ENCODE data around the gene TENM4.

TENM4 gene

DNA sequence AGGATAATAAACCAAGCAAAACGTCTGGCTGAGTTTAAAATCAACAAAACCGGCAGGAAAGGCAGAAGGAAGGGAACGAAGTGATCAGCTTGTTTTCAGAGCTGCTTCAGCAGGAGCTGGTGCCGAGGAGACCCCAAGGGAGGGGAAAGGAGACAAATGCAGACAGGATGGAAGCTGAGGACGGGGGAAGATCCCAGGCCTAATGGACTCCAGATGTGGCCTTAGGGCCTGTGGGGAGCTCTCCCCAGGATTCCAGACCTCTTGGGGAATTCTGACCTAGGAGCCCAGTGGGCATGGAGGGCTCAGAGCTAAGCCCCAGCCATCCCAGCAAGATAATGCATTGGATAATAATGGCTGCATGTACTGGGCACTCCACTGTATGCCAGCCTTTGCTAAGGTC, 654.7 kb downstream of the TENM4 start:
- no peak for DNase-seq (ENCODE audit: low spot score)

DNA sequence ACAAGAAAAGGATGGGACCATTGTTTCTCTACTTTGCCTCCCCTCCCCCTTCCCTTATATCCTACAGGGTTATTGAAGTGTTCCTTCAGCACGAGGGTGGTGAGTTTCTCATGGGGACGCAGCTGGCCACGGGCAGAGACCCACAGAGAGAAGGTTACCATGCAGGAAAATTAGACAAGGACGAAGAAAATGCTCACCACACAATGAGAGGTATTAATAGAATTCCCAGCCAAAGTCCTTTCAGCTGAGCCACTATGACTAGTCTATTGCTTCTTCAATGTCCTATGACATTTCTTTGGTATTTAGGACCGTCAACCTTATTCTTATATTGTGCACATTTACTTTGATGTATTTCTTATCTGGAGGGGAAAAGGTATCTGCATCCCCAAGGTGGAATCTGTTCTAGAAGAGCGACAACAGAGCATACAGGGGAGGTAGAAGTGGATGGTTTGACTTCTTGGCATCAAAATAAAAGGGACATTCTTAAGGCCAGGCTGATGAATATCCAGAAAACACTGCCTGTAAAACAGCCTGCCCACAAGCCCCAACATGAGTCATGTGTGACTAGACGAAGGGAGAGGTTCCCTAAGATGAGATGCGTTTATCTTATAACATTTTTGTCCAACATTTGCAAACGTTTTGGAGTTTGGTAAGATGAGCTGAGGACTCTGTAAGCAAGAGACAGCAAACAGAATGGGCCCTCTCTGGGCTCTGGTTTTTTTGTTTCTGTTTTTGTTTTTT, 656.3 kb downstream of the TENM4 start:
- DNase-seq (ENCODE audit: low spot score), result no peak

DNA sequence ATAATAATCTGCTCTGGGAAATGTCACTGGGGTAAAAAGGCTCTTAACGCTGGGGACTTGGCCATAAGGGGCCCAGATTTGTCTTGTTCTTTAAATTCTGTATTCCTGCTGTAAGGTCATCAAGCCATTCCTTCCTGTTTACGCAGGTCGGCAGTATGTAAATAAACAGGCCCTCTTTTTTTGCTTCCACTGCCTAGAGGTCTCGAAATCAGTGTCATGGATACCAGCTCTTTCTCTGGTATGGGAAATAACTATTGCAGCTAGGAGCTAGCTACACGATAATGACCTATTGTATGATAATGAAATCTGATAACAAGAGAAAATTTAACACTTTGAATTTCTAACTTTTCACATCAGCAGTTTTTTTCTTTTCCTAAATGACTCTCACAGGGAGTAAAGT, 657.0 kb downstream of the TENM4 start:
- DNase-seq (ENCODE audit: low spot score), result no peak

DNA sequence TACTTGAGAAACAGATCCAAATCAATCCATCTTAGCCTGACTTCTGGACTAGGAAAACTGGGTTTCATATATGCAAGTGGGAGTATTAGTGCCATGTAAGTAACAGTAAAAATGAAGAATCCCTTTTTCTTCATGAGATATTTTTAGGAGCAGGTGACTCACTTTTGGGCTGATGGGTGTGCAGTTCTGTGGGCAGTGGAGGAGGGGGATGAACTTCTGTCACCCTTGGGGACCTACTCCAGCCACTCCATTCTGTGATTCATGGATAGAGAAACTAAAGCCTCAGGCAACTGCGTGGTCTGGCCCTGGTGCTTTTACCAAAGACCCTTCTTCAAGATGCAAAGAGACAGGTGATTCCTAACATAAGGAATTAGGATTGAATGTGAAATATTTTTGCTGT, 657.5 kb downstream of the TENM4 start:
- DNase-seq (ENCODE audit: low spot score), result no peak

DNA sequence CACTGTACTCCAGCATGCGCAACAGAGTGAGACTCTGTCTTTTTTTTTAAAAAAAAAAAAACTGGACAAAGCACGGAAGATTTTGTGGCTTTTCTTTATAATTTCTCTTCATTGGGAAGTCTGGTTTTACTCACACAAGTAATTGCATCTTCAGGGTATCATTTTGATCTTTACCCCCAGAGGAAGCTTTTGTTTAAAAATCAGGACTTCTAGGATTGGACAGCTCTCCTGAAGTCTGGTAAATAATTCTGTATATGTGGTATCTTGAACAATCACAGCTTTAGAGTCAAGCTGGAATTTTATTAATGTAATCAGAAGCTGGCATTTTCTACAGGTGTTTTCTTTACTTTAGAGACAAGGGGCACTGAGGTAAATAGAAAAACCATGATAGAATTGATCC, 658.1 kb downstream of the TENM4 start:
- no peak for DNase-seq (ENCODE audit: low spot score)

DNA sequence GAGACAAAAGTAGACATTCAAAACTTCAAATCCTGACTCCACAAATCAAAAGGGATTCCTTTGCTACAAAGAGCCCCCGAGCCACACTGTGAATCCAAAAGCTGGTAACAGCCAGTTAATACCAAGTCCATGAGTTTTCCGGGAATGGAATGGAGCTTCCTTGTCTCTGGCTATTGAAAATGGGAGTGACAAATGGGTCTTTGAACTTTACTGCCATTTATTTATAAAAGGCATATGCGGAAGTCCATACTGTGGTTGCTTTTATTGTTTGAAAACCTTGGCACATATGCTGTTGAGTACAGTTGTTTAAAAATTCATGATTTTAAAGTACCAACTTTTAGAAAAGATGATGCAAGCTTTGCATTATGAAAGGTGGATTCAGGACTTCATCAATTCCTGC, 659.9 kb downstream of the TENM4 start:
- no peak for DNase-seq (ENCODE audit: low spot score)

DNA sequence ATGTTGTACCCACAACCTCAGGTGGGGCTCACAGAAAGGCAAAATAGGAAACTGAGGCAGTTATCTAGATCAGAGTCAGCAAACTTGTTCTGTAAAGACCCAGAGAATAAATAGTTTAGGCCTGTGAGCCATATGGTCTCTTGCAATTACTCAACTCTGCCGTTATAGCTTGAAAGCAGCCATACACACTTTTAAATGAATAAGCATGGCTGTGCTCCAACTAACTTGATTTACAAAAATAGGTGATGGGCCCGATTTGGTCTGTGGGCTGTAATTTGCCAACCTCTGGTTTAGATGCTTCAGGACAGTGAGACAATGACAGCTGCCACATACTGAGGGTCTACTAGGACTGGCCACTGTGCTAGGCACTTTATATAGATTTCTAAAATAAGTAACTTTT, 667.3 kb downstream of the TENM4 start:
- DNase-seq (ENCODE audit: low spot score), result no peak

DNA sequence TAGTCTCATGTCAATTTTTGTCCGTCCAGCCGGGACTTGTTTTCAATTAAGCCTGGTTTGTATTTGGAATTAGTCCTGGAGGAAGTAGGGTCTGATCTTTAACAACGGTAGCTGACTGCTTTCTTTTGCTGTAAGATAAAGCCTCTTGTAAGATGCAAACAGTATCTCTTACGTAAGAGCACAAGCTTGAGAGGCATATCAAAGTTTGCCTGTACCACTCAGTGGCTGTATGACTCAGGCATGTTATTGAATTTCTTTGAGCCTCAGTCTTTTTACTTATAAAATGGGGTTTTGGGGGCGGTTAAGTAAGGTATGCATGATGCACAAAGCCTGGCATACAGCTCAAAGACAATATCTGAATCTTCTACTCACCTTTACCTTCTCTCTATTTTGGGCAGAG, 667.8 kb downstream of the TENM4 start:
- DNase-seq (ENCODE audit: low spot score), result no peak

DNA sequence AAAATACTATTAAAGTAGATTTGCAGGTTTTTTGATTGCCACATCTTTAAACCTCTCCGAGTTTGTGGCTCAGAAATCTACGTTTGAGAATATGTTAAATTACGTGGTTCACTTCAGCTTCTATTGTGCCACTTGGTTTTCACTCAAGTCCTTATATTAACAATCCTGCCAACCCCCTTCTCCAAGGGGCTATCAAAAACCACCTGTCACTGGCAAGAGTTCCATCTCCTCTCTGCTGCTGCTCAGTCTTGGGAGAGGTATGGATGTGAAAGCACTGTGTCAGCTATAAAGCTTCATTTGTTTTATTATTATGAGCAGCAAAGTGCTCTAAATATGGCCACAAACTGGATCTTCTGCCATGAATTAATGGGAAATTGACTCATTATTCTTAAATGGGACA, 668.6 kb downstream of the TENM4 start:
- no peak for DNase-seq (ENCODE audit: low spot score)

DNA sequence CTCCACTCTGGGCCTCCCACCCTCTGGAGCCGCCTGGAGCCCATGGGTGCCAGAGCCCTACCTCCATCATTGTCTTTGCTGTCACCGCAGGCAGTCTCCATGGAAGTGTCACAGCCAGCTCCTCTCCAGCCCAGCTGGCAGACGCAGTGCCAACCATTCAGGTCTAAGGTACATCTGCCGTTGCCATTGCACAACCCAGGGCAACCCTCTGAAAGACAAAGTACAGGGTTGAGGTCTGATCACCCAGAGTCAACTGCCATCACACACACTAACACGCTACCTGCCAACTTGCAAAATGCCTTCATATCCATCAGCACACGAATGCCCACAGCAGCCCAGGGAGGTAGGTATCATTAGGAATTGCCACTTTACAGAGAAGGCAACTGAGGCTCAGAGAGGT, 669.9 kb downstream of the TENM4 start:
- DNase-seq (ENCODE audit: low spot score), result no peak

DNA sequence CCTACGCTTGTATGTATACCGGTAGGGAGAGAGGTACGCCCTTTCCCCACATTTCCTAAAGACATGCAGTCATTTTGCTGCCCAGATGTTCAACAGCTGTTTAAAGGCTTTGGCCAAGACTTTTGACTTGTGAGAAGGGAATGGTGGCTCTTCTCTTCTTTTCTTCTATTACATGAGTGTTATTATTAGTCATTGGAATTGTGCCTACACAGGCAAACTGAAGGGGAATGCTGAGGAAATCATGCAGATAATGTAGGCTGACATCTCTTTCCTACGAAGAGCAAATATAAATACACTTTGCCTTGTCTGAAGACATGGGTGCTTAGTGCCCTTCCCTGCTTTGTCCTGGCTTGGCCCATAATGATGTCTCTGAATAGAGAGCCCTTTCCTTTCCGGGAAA, 671.9 kb downstream of the TENM4 start:
- no peak for DNase-seq (ENCODE audit: low spot score)

DNA sequence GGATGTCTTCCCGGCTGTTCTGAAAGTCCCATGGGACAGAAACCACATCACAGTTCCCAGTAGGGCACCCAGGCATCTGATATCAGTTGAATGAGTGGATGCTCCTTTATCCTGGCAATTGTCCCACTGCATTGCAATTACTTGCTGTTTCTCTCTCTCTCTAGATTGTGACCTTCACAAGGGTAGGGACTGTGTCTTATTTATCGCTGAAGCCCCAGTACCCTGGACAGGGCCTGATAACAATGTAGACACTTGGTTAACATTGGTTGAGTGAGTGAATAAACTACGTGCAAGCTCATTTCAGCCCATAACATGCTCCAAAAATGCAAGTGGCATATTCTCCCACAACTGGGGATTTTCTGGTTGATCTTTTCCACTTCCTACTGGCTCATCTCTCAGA, 672.5 kb downstream of the TENM4 start:
- DNase-seq (ENCODE audit: low spot score), result no peak

DNA sequence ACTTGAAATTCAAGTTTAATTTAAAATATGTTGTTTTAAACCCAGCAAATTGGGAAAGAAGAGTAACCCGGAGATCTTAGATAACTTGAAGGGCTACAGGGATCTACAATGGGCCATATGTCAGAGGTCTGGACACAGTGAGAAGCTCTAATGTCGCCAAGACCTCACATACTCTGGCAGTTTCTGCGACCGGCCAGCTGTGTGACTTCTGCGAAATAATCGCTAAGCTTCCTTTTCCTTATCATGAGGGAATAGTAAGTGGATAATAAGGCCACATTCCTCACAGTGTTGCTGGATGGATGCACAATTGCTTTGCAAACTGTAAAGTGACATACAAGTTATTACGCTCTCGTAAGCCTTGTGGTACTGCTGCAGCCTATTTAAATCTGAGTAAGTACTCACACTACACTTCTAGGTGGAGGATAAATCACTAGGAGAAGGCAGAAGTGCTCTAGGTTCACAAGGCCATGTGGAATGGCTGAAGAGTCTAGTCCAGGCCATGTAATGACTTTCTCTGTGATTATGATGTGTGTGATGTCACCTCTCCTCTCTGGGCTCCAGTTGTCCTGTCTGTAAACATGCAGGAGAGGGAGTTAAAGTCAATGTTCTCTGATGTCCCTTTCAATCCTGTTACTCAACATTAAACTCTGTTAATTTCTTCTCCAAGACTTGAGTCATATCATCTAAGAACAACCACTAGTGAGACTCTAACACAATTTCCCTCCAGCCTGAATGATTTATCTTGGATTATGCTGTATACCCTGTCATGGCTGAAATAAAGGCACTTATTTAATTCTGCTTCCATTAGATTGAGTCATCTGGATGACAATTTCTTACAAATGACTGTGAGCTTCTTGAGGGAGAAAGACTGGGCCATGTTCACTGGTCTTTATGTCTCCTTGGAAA, 673.5 kb downstream of the TENM4 start:
- no peak for DNase-seq (ENCODE audit: low spot score)

DNA sequence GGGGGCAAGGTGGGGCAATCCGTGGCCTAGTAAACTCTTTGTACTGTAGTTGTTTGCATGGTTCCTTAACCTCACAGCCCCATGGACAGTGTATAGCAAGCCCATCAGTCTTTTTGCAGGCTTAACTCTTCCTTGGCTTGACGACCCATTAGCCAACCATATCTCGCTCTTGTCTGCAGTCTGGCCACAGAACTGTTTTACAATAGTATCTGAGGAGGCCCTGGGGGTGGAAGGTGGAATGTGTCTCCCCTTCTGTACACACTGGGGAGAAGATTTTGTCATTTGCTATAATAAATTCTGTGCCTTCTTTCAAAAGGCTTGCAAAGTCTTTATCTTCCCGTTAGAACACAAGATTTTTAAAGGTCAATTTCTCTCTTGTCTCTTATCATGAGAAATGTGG, 675.9 kb downstream of the TENM4 start:
- DNase-seq (ENCODE audit: low spot score), result no peak

DNA sequence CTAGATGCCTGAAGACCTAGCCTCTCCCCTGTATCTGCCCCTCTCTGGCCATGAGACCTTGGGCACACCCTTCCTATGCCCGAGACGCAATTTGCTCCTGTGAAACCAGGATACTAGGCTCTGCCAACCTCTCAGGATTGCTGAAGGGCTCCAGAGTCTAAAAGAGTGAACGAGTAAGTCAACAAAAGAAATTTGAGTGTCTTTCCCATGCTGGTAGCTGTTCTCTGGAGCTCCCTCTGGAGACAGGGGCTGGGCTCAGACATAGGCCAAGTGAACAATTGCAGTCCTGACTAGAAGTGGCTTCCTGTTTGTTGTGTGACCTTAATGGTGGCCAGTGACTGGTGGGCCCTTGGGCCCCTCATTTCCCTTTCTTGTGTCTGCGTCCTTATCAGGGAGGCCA, 677.2 kb downstream of the TENM4 start:
- no peak for DNase-seq (ENCODE audit: low spot score)

DNA sequence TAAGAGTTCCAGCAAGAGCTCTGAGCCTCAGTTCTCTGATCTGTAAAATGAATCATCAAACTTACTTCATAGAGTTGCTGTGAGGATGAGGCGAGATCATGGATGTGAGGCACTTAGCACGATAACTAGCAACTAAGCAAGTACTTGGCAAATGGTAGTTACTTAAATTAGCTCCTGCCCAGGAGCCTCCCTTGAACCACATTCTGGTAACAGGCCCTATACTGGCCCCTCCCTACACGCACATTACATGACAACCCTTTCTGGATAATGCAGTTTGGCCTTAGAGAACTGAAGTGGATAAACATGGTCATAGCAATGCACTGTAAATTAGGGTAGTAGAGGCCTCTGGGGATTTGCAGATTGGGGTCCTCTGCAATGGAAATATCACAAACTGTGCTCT, 678.7 kb downstream of the TENM4 start:
- DNase-seq (ENCODE audit: low spot score), result no peak

DNA sequence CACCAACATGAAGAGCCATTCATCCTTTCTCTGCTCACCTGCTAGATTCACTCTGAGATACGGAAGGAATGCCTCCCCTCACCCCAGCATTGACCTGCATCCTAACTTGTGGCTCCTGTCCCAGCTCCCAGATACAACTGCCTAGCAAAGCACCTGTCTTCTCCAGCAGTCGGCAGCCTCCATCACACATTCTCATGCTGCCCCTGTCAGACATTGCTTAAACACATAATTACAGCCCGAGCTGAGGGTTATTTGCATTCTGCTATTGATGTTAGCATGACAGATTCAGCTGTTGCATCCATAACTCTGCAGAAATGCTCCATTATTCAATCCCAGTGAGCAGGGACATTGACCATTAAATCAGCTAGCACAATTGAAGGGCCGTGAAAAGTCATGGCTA, 681.8 kb downstream of the TENM4 start:
- DNase-seq (ENCODE audit: low spot score), result no peak

DNA sequence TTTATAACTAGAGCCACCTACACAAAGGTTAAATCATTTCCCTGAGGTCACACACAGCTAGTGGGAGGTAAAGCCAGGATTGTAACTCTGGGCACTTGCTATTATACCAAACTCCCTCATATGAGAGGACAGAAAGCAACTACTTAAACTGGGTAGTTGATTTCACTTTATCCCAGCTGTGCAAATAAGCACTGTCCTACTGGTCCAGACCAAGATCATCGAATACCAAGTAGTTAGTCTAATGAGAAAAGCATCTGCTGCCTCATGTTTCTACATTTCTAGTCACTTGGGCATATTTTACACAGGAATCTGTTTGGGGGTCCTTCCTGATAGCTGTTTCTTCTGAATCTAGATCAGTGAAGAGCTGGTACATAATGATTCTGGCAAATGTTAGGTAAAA, 687.5 kb downstream of the TENM4 start:
- DNase-seq (ENCODE audit: low spot score), result no peak

DNA sequence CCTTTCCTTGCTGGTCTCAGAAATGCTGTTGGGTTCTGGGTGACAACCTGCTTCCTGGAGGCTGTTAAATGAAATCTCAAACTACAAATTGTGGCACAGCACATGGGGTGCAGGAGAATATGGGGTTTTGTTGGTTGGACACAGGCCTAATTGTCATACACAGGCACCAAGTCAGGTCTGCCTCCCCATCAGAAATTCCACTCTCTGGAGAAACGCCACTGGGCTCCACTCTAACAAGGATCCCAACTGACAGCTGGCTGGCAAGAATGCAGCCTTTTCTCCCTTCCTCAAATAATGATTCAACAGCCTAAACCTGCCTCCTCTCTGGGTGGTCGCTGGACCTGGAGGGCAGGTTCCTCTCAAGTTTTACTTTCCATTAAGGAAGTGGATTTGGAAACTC, 688.3 kb downstream of the TENM4 start:
- no peak for DNase-seq (ENCODE audit: low spot score)

DNA sequence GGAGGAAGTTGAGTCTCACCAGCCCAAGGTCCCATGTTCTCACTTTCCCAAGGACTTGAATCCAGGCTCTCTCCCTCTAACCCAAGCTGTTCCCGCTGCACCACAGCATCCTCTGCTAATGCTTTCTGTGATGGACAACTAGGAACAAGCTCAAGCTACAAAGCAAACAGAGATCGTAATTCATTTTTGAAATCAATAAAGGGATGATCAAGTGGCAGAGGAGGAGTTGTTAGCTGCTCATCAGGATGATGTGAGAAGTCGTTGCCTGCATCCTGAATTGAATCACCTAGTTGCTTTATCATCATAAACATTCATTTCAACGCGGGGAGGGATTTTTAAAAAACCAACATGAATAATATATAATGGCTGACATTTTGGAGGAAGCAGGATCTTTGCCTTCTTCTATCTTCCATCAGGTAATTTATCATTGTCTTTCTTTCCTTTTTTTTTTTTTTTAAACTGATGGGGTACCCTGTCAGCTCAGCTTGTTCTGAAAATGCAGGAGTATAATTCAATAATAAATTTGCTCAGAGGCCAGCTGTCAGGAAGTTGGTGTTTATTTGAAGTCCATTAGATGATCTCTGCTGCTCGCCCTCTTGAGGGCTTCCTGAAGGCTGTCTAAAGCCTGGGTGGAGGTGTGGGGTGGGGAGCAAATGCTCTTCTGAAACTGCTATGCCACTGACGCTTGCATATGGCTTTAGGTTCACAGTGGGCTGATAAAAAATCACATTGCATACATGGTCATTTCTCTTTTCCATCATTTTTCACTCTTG, 691.7 kb downstream of the TENM4 start:
- DNase-seq (ENCODE audit: low spot score), result no peak

DNA sequence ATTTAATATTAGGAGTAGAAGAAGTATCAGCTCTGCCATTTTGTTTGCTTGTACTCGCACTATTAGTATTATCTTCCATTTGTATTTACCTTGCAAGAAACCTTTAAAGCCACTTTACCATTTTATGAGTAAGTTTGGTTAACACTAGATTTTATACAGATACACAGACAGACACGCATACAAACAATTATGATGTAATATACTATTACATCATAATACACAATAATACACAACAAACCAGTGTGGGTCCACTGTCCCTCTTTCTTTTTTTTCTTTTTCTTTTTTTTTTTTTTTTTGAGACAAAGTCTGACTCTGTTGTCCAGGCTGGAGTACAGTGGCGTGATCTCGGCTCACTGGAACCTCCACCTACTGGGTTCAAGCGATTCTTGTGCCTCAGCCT, 695.9 kb downstream of the TENM4 start:
- DNase-seq (ENCODE audit: low spot score), result no peak

DNA sequence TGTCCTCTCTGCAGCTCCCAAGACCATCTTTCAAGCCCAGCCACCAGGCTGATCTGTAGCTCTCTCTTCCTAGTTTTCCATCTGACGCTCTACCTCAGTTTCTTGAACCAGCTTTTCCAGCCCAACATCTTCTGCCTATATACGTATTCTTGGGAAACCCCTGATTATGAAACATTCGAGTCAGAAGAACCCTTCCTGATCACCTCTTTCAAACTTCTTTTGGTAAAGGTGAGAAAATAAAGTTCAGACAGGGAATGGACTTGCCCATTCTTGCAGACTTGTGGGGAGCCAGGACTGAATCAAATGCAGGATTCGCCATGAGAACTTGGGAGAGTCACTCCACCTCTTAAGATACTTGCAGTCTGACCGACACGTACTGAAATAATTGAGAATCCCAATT, 696.6 kb downstream of the TENM4 start:
- no peak for DNase-seq (ENCODE audit: low spot score)

DNA sequence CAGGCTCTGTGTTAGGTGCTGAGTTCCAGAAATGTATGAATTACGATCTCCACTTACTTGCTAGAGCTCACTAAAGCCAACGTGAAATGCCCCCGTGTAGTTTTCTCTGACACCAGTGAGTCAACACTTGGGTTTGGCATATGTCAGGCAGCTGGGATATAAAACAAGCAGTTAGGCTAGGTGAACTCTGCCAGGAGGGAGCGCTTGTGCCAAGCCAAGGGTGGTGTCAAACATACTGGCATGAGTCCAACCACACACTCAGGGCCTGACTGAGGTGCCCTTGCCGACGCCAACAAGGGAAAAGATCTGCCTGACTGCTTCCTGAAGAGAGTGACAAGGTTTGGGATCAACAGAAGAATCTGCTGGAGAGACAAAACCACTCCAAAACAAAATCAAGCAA, 698.4 kb downstream of the TENM4 start:
- DNase-seq (ENCODE audit: low spot score), result no peak
